ENCODE data around the gene AASDH.

DNA sequence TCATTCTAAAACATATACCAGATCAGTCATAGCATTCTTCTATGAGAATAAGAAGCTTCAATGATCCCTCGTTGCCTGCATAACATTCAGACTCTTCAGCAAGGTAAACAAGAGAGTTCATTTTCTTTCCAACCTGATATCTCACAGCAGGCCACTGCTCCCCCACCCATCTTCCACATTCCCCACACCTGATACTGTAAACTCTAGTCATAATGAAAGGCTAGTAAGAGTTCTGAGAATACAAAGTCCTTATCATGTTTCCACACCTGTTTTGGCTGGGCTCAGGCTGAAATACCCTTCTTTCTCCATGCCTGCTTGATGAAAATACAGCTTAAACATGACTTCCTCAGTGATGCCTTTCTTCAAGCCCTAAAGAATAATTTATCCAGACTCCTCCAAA is 2.3 kb upstream of the AASDH start:
- TF ChIP-seq, protein P1, sequence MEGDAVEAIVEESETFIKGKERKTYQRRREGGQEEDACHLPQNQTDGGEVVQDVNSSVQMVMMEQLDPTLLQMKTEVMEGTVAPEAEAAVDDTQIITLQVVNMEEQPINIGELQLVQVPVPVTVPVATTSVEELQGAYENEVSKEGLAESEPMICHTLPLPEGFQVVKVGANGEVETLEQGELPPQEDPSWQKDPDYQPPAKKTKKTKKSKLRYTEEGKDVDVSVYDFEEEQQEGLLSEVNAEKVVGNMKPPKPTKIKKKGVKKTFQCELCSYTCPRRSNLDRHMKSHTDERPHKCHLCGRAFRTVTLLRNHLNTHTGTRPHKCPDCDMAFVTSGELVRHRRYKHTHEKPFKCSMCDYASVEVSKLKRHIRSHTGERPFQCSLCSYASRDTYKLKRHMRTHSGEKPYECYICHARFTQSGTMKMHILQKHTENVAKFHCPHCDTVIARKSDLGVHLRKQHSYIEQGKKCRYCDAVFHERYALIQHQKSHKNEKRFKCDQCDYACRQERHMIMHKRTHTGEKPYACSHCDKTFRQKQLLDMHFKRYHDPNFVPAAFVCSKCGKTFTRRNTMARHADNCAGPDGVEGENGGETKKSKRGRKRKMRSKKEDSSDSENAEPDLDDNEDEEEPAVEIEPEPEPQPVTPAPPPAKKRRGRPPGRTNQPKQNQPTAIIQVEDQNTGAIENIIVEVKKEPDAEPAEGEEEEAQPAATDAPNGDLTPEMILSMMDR (conservative IDR thresholded peaks at IDR 0.05; ENCODE audit: low read depth, low read length) = no peak
- TF ChIP-seq POLR2A (IDR thresholded peaks at IDR 0.05; ENCODE audit: low read depth, low read length) = no peak
- TF ChIP-seq CEBPB (IDR thresholded peaks at IDR 0.05; ENCODE audit: low read depth, low read length) = no peak
- TF ChIP-seq, protein P2, sequence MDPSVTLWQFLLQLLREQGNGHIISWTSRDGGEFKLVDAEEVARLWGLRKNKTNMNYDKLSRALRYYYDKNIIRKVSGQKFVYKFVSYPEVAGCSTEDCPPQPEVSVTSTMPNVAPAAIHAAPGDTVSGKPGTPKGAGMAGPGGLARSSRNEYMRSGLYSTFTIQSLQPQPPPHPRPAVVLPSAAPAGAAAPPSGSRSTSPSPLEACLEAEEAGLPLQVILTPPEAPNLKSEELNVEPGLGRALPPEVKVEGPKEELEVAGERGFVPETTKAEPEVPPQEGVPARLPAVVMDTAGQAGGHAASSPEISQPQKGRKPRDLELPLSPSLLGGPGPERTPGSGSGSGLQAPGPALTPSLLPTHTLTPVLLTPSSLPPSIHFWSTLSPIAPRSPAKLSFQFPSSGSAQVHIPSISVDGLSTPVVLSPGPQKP (IDR thresholded peaks at IDR 0.05; ENCODE audit: borderline replicate concordance, low read depth, low read length) = no peak

Data from IMR-90 (cell line).